IMR-90 (cell line): Measurements from ENCODE around the gene ADAMTS18. TPM values are rescaled to one million over a fixed set of nuclear protein-coding genes. Genes with fewer than 3 reads are reported as not detected.

Source experiments
- ATAC-seq: fragments of 200-7000 bp; cut with Tn5 transposase; 2 replicates; pipeline ENCODE4 v1.9.1; 2020; ENCODE audit warnings: low read depth, mild to moderate bottlenecking, moderate library complexity
- BruUV-seq: library from RNA; stranded (reverse); fragments of 400-500 nt; replicated peaks from 2 replicates; lab custom pipeline; 2021; lab: Mats Ljungman, UMichigan
- CTCF ChIA-PET: fragments of 300-600 bp; formaldehyde crosslinking; extraction: SDS; loops from one replicate; lab custom pipeline; 2021; ENCODE audit warnings: antibody characterized with exemption; lab: Yijun Ruan, JAX
- POLR2A ChIA-PET: fragments of 300-600 bp; sonication (Branson Sonifier 250); formaldehyde crosslinking; loops from one replicate; lab custom pipeline; 2022; ENCODE audit warnings: antibody characterized with exemption; ENCODE audit not compliant: unreplicated experiment; lab: Charles Lee
- DNase-seq: peaks from one replicate; pipeline ENCODE4 v3.0.0; 2013
- H2AFZ ChIP-seq: replicated peaks from 2 replicates; pipeline ENCODE3; 2013; ENCODE audit warnings: low read length, mild to moderate bottlenecking; ENCODE audit not compliant: poor library complexity
- H2AK5ac ChIP-seq: 2 replicates; pipeline ENCODE4 v1.6.1; 2013; ENCODE audit warnings: low read depth, low read length, inconsistent platforms
- H2AK9ac ChIP-seq: replicated peaks from 2 replicates; pipeline ENCODE3; 2013; ENCODE audit warnings: mild to moderate bottlenecking, low read depth, low read length, moderate library complexity; ENCODE audit not compliant: poor library complexity
- H2BK120ac ChIP-seq: 2 replicates; pipeline ENCODE4 v1.6.1; 2013; ENCODE audit warnings: low read depth, low read length, inconsistent platforms
- H2BK15ac ChIP-seq: 3 replicates; pipeline ENCODE4 v1.6.1; 2013; ENCODE audit warnings: low read depth, low read length, inconsistent platforms
- H2BK20ac ChIP-seq: 2 replicates; pipeline ENCODE4 v1.6.1; 2013; ENCODE audit warnings: low read depth, mild to moderate bottlenecking, inconsistent platforms, low read length, moderate library complexity
- H2BK5ac ChIP-seq: 2 replicates; pipeline ENCODE4 v1.6.1; 2013; ENCODE audit warnings: mild to moderate bottlenecking, low read depth, low read length, inconsistent platforms; ENCODE audit not compliant: poor library complexity, severe bottlenecking
- H3K14ac ChIP-seq: replicated peaks from 2 replicates; pipeline ENCODE4 v1.6.1; 2013; ENCODE audit warnings: low read depth, low read length, inconsistent platforms
- H3K18ac ChIP-seq: 2 replicates; pipeline ENCODE4 v1.6.1; 2013; ENCODE audit warnings: low read depth, low read length, control low read depth
- H3K23ac ChIP-seq: 2 replicates; pipeline ENCODE4 v1.6.1; 2013; ENCODE audit warnings: low read depth, low read length, inconsistent platforms
- H3K27ac ChIP-seq: 2 replicates; pipeline ENCODE4 v1.5.1; 2013; ENCODE audit warnings: mild to moderate bottlenecking, control low read depth, low read length; ENCODE audit not compliant: insufficient read depth
- H3K27me3 ChIP-seq: 2 replicates; pipeline ENCODE4 v1.6.1; 2013; ENCODE audit warnings: low read length; ENCODE audit not compliant: control insufficient read depth, insufficient read depth
- H3K36me3 ChIP-seq: 2 replicates; pipeline ENCODE4 v1.6.1; 2013; ENCODE audit warnings: low read length, mixed read lengths; ENCODE audit not compliant: control insufficient read depth, insufficient read depth
- H3K4ac ChIP-seq: 2 replicates; pipeline ENCODE4 v1.6.1; 2013; ENCODE audit warnings: low read depth, low read length, inconsistent platforms
- H3K4me1 ChIP-seq: 2 replicates; pipeline ENCODE4 v1.6.1; 2013; ENCODE audit warnings: low read length, mixed read lengths; ENCODE audit not compliant: control insufficient read depth, insufficient read depth
- H3K4me2 ChIP-seq: 2 replicates; pipeline ENCODE4 v1.6.1; 2013; ENCODE audit warnings: low read depth, mild to moderate bottlenecking, control low read depth, low read length, moderate library complexity
- H3K4me3 ChIP-seq: 2 replicates; pipeline ENCODE4 v1.5.1; 2013; ENCODE audit warnings: low read depth, mild to moderate bottlenecking, control low read depth, low read length, moderate library complexity; ENCODE audit not compliant: insufficient read depth
- H3K56ac ChIP-seq: 2 replicates; pipeline ENCODE4 v1.6.1; 2013; ENCODE audit warnings: low read length, inconsistent platforms; ENCODE audit not compliant: insufficient read depth; ENCODE audit errors: extremely low read depth
- H3K79me1 ChIP-seq, 2 experiments: 2 replicates each; pipeline ENCODE4 v1.6.1; 2013; ENCODE audit warnings: low read length in 2 of 2, inconsistent platforms in 1 of 2, low read depth in 1 of 2
- H3K9ac ChIP-seq: 2 replicates; pipeline ENCODE4 v1.6.1; 2013; ENCODE audit warnings: low read depth, low read length, control low read depth
- H3K9me1 ChIP-seq: 2 replicates; pipeline ENCODE4 v1.6.1; 2013; ENCODE audit warnings: low read length, inconsistent platforms; ENCODE audit not compliant: insufficient read depth
- H3K9me3 ChIP-seq: 2 replicates; pipeline ENCODE4 v1.6.1; 2013; ENCODE audit warnings: low read length; ENCODE audit not compliant: control insufficient read depth, insufficient read depth
- H4K20me1 ChIP-seq: 2 replicates; pipeline ENCODE4 v1.6.1; 2013; ENCODE audit warnings: low read length, inconsistent platforms; ENCODE audit not compliant: insufficient read depth
- H4K5ac ChIP-seq: 2 replicates; pipeline ENCODE4 v1.6.1; 2013; ENCODE audit warnings: mild to moderate bottlenecking, low read depth, low read length, control low read depth
- H4K8ac ChIP-seq, 2 experiments: 2 replicates each; pipeline ENCODE4 v1.6.1; 2013; ENCODE audit warnings: low read depth in 2 of 2, low read length in 2 of 2, control low read depth in 1 of 2, inconsistent platforms in 1 of 2
- H4K91ac ChIP-seq: 2 replicates; pipeline ENCODE4 v1.6.1; 2013; ENCODE audit warnings: low read depth, low read length, inconsistent platforms; ENCODE audit not compliant: insufficient read depth
- BHLHE40 ChIP-seq: fragments of 150-350 bp; IDR thresholded peaks from 2 replicates; pipeline ENCODE4 v1.6.1; 2016; ENCODE audit warnings: mild to moderate bottlenecking, low read depth, low read length
- CEBPB ChIP-seq: IDR thresholded peaks from 2 replicates; pipeline ENCODE4 v1.6.1; 2012; ENCODE audit warnings: low read depth, low read length, improper control_type of control experiment
- CHD1 ChIP-seq: IDR thresholded peaks from 2 replicates; pipeline ENCODE4 v1.6.1; 2012; ENCODE audit warnings: low read depth, low read length, improper control_type of control experiment
- ELK1 ChIP-seq: fragments of 150-350 bp; IDR thresholded peaks from 2 replicates; pipeline ENCODE4 v1.6.1; 2016; ENCODE audit warnings: low read depth, mild to moderate bottlenecking, low read length, moderate library complexity, borderline replicate concordance
- FOS ChIP-seq: fragments of 150-350 bp; IDR thresholded peaks from 2 replicates; pipeline ENCODE4 v1.6.1; 2016; ENCODE audit warnings: low read depth, low read length
- MAFK ChIP-seq: IDR thresholded peaks from 2 replicates; pipeline ENCODE4 v1.6.1; 2012; ENCODE audit warnings: low read depth, low read length, improper control_type of control experiment
- MAZ ChIP-seq: IDR thresholded peaks from 2 replicates; pipeline ENCODE4 v1.6.1; 2012; ENCODE audit warnings: low read depth, mild to moderate bottlenecking, low read length, improper control_type of control experiment, moderate library complexity, borderline replicate concordance
- MXI1 ChIP-seq: IDR thresholded peaks from 2 replicates; pipeline ENCODE4 v1.6.1; 2012; ENCODE audit warnings: low read depth, mild to moderate bottlenecking, low read length, moderate library complexity, borderline replicate concordance
- NFE2L2 ChIP-seq: fragments of 150-350 bp; IDR thresholded peaks from 2 replicates; pipeline ENCODE4 v1.6.1; 2016; ENCODE audit warnings: low read depth, mild to moderate bottlenecking, low read length
- POLR2A ChIP-seq: IDR thresholded peaks from 2 replicates; pipeline ENCODE4 v1.6.1; 2012; ENCODE audit warnings: mild to moderate bottlenecking, low read depth, low read length
- RAD21 ChIP-seq: IDR thresholded peaks from 2 replicates; pipeline ENCODE4 v1.6.1; 2012; ENCODE audit warnings: low read length, improper control_type of control experiment
- RCOR1 ChIP-seq: IDR thresholded peaks from 2 replicates; pipeline ENCODE4 v1.6.1; 2012; ENCODE audit warnings: mild to moderate bottlenecking, low read length, improper control_type of control experiment; ENCODE audit not compliant: insufficient replicate concordance
- RFX5 ChIP-seq: IDR thresholded peaks from 2 replicates; pipeline ENCODE4 v1.8.0; 2012; ENCODE audit warnings: low read depth, mild to moderate bottlenecking, low read length, moderate library complexity
- SMC3 ChIP-seq: fragments of 150-350 bp; IDR thresholded peaks from 2 replicates; pipeline ENCODE4 v1.6.1; 2016; ENCODE audit warnings: low read depth, mild to moderate bottlenecking, antibody characterized with exemption, low read length, moderate library complexity
- USF2 ChIP-seq: fragments of 150-350 bp; IDR thresholded peaks from 2 replicates; pipeline ENCODE4 v1.6.1; 2017; ENCODE audit warnings: mild to moderate bottlenecking, antibody characterized with exemption, low read length, low read depth
- WGBS, 2 experiments: methylation state at CpG; one replicate each; pipeline versions ENCODE4 v1.1.5 to v1.1.7; 2013; ENCODE audit warnings: missing lambda C conversion rate in 2 of 2; ENCODE audit not compliant: insufficient read length in 1 of 2; ENCODE audit errors: extremely low coverage in 2 of 2; 5-methylcytosine and 5-hydroxymethylcytosine counted together
- dilution Hi-C: fragments of 300-500 bp; cut with HindIII; formaldehyde crosslinking; loops from one replicate; pipeline ENCODE4 v1.14.3; 2018; ENCODE audit warnings: low sequenced_read_pairs; ENCODE audit not compliant: unreplicated experiment
- in situ Hi-C: fragments of 300-500 bp; cut with MboI; formaldehyde crosslinking; loops from 3 replicates; pipeline ENCODE4 v1.14.3; 2019; ENCODE audit warnings: low sequenced_read_pairs, inconsistent platforms, mixed read lengths
- intact Hi-C: fragments of 100-400 bp; cut with micrococcal nuclease; formaldehyde crosslinking; loops from 2 replicates; pipeline ENCODE4 v1.10.0; 2022
- polyA plus RNA-seq, 3 experiments: library from polyadenylated mRNA; depleted of rRNA; stranded (reverse); fragments of >200 nt; gene quantifications; 2 replicates each; pipeline ENCODE4 v1.2.3, GENCODE V29; 2012; ENCODE audit warnings: low replicate concordance in 1 of 3
- total RNA-seq: library from RNA; depleted of rRNA; stranded (reverse); fragments of >200 nt; gene quantifications from 2 replicates; pipeline ENCODE4 v1.2.3, GENCODE V29; 2012
- TF ChIP-seq, protein P1 (sequence below): conservative IDR thresholded peaks from 2 replicates; pipeline ENCODE4 v1.5.1; 2012; ENCODE audit warnings: mild to moderate bottlenecking, low read depth, low read length, improper control_type of control experiment

ADAMTS18 gene
- total and polyA plus RNA-seq, 2 of the 4 experiments (the other 2 are of a cell fraction): not detected

- Histone ChIP-seq H2BK5ac (no peak overlapping the region), H3K4me1 (no peaks in the 10 kb centered on the region), H3K4me3 (no peak overlapping the region), H3K23ac (no peak overlapping the region), H3K4me2 (no peak overlapping the region), H3K56ac (no peak overlapping the region), H2BK120ac (no peak overlapping the region), H2AK9ac (no peak overlapping the region), H3K9ac (no peak overlapping the region), H3K18ac (no peak overlapping the region), H3K4ac (no peak overlapping the region), H4K5ac (no peak overlapping the region), H3K27ac (no peak overlapping the region), H3K27me3 (no peaks in the 10 kb centered on the region), H2BK15ac (no peak overlapping the region), H3K79me1 (no peaks in the 10 kb centered on the region), H3K9me1 (no peaks in the 10 kb centered on the region), H4K20me1 (no peaks in the 10 kb centered on the region), H2AFZ (no peak overlapping the region), H4K8ac (no peak overlapping the region), H2AK5ac (no peak overlapping the region), H4K91ac (no peak overlapping the region), H3K36me3 (no peaks in the 10 kb centered on the region), H3K14ac (no peak overlapping the region), H3K9me3 (no peaks in the 10 kb centered on the region), H2BK20ac (no peak overlapping the region)
- BruUV-seq: no TSS peak
- ChIA-PET POLR2A (no interaction called here), CTCF (no interaction called here)
- TF ChIP-seq SMC3 (no peak), RFX5 (no peak), RAD21 (no peak), CHD1 (no peak), MAFK (no peak), MXI1 (no peak), CEBPB (no peak), FOS (no peak), NFE2L2 (no peak), RCOR1 (no peak), USF2 (no peak), POLR2A (no peak), ELK1 (no peak), BHLHE40 (no peak), MAZ (no peak)
- TF ChIP-seq, protein P1, sequence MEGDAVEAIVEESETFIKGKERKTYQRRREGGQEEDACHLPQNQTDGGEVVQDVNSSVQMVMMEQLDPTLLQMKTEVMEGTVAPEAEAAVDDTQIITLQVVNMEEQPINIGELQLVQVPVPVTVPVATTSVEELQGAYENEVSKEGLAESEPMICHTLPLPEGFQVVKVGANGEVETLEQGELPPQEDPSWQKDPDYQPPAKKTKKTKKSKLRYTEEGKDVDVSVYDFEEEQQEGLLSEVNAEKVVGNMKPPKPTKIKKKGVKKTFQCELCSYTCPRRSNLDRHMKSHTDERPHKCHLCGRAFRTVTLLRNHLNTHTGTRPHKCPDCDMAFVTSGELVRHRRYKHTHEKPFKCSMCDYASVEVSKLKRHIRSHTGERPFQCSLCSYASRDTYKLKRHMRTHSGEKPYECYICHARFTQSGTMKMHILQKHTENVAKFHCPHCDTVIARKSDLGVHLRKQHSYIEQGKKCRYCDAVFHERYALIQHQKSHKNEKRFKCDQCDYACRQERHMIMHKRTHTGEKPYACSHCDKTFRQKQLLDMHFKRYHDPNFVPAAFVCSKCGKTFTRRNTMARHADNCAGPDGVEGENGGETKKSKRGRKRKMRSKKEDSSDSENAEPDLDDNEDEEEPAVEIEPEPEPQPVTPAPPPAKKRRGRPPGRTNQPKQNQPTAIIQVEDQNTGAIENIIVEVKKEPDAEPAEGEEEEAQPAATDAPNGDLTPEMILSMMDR: no peak
- WGBS, 2 experiments: no CpG with 5 or more reads among the region's 2 CpGs
- no peak for ATAC-seq
- intact Hi-C loops (no loop called here), in situ Hi-C loops (no loop called here), dilution Hi-C loops (no loop called here)
- DNase-seq: no peak
Measured at GRCh38 chr16:77336637-77337036, 98.2 kb downstream of the ADAMTS18 start.
